Colon (tissue), 2 donors: ENCODE data around the gene RBM39.
"Not testable (repeated sequence)": the region's sequence is repeated elsewhere in the genome, so short reads cannot be mapped to it uniquely, and the experiment has no call there.

Experiments used
- FAIRE-seq: peaks from 2 replicates; lab custom pipeline; 2012; peaks lifted over from hg19 to GRCh38; lab: Jason Lieb, UNC
- donor health status: control.
- donor health status: control.

RBM39 gene

GRCh38 chr20:35750611-35751010 lies 8.6 kb upstream of the RBM39 start:
- FAIRE-seq = no peak

- not testable (repeated sequence) for FAIRE-seq
These were observed 2.4 kb upstream of the RBM39 start for GRCh38 chr20:35744492-35744841.

- no peak for FAIRE-seq
These were observed 1.8 kb upstream of the RBM39 start for GRCh38 chr20:35743693-35744491.

- FAIRE-seq = no peak
These were observed 872 bp upstream of the RBM39 start for GRCh38 chr20:35742741-35743523.

- FAIRE-seq = no peak
These were observed 2.5 kb downstream of the RBM39 start for GRCh38 chr20:35739294-35740163.

- FAIRE-seq = no peak
These were observed 3.5 kb downstream of the RBM39 start for GRCh38 chr20:35738410-35739179.

- no peak for FAIRE-seq
These were observed 4.2 kb downstream of the RBM39 start for GRCh38 chr20:35737865-35738333.

GRCh38 chr20:35735826-35736470 lies 6.1 kb downstream of the RBM39 start:
- FAIRE-seq = no peak

- FAIRE-seq = no peak
These were observed 7.0 kb downstream of the RBM39 start for GRCh38 chr20:35734777-35735649.

- FAIRE-seq = no peak
These were observed 7.7 kb downstream of the RBM39 start for GRCh38 chr20:35734374-35734773.

GRCh38 chr20:35732644-35732982 lies 9.4 kb downstream of the RBM39 start:
- FAIRE-seq = no peak

- FAIRE-seq = no peak
These were observed 10.0 kb downstream of the RBM39 start for GRCh38 chr20:35731862-35732643.

- no peak for FAIRE-seq
These were observed 10.6 kb downstream of the RBM39 start for GRCh38 chr20:35731469-35731788.

GRCh38 chr20:35730583-35731468 lies 11.2 kb downstream of the RBM39 start:
- FAIRE-seq = no peak

GRCh38 chr20:35729836-35730582 lies 12.1 kb downstream of the RBM39 start:
- FAIRE-seq = no peak

GRCh38 chr20:35729283-35729807 lies 12.7 kb downstream of the RBM39 start:
- FAIRE-seq = no peak
